Measurements from ENCODE around the gene HOXB7. TPM values are rescaled to one million over a fixed set of nuclear protein-coding genes. Genes with fewer than 3 reads are reported as not detected.
A peak's percentile ranks its signal among the peaks of the same experiment; 100 is the strongest.

Gene HOXB7
- total RNA-seq = 0.49 and 0.51 TPM in 2 replicates

GRCh38 chr17:48610282-48611211 is at the start of gene HOXB7:
HOXB7 (minus strand) TSS chr17:48611017; CDS start chr17:48610918, 99 bp downstream.
- peak within 1 kb of the TSS; percentile 32 for H3K27ac Mint-ChIP-seq
- H3K4me1 Mint-ChIP-seq (ENCODE audit: low read depth) = peaks cover 34% of the 10 kb centered on the region
- H3K36me3 Mint-ChIP-seq (ENCODE audit: low read depth) = no peaks in the 10 kb centered on the region
- H3K9me3 Mint-ChIP-seq = no peaks in the 10 kb centered on the region
- peak; percentile 49 for DNase-seq (ENCODE audit: low spot score)
- intact Hi-C loops (cut with micrococcal nuclease) = loop anchor here (2.0 to 10.0 kb wide), 3 partner anchors 14 to 766 kb away; partner anchors contain the start of genes IGF2BP1 and SCRN2
- peaks cover 76% of the 10 kb centered on the region for H3K27me3 Mint-ChIP-seq (ENCODE audit: insufficient read depth)
- peak within 1 kb of the TSS; percentile 86 for H3K4me3 Mint-ChIP-seq

GRCh38 chr17:48655913-48656312 is 45.1 kb upstream of the HOXB7 start:
- H3K27ac Mint-ChIP-seq = no peak overlapping the region
- DNase-seq (ENCODE audit: low spot score) = no peak
- no peaks in the 10 kb centered on the region for H3K9me3 Mint-ChIP-seq
- H3K36me3 Mint-ChIP-seq (ENCODE audit: low read depth) = no peaks in the 10 kb centered on the region
- H3K4me1 Mint-ChIP-seq (ENCODE audit: low read depth) = peaks cover 7% of the 10 kb centered on the region
- H3K27me3 Mint-ChIP-seq (ENCODE audit: insufficient read depth) = peaks cover 31% of the 10 kb centered on the region
- no peak overlapping the region for H3K4me3 Mint-ChIP-seq
- intact Hi-C loops (cut with micrococcal nuclease) = no loop called here

- no peak overlapping the region for H3K27ac Mint-ChIP-seq
- peaks cover 51% of the 10 kb centered on the region for H3K27me3 Mint-ChIP-seq (ENCODE audit: insufficient read depth)
These were observed 38.9 kb upstream of the HOXB7 start for GRCh38 chr17:48649741-48650140.

GRCh38 chr17:48647963-48648245 is 37.1 kb upstream of the HOXB7 start:
- H3K27ac Mint-ChIP-seq = no peak overlapping the region
- intact Hi-C loops (cut with micrococcal nuclease) = loop anchor here (10.0 kb wide), 1 partner anchor 347 kb away; the partner anchor contains the start of gene IGF2BP1
- H3K9me3 Mint-ChIP-seq = no peaks in the 10 kb centered on the region
- peak overlapping the region; percentile 40 for H3K4me3 Mint-ChIP-seq
- peaks cover 69% of the 10 kb centered on the region for H3K27me3 Mint-ChIP-seq (ENCODE audit: insufficient read depth)
- H3K36me3 Mint-ChIP-seq (ENCODE audit: low read depth) = no peaks in the 10 kb centered on the region
- peaks cover 13% of the 10 kb centered on the region for H3K4me1 Mint-ChIP-seq (ENCODE audit: low read depth)
- DNase-seq (ENCODE audit: low spot score) = no peak

More at GRCh38 chr17:48649741-48650140, 38.9 kb upstream of the HOXB7 start:
- no peak for DNase-seq (ENCODE audit: low spot score)
- intact Hi-C loops (cut with micrococcal nuclease) = loop anchor here (10.0 kb wide), 1 partner anchor 345 kb away; the partner anchor contains the start of gene IGF2BP1
- H3K4me3 Mint-ChIP-seq = no peak overlapping the region
- H3K4me1 Mint-ChIP-seq (ENCODE audit: low read depth) = peaks cover 7% of the 10 kb centered on the region
- no peaks in the 10 kb centered on the region for H3K36me3 Mint-ChIP-seq (ENCODE audit: low read depth)
- H3K9me3 Mint-ChIP-seq = no peaks in the 10 kb centered on the region

- peaks cover 71% of the 10 kb centered on the region for H3K27me3 Mint-ChIP-seq (ENCODE audit: insufficient read depth)
- no peaks in the 10 kb centered on the region for H3K36me3 Mint-ChIP-seq (ENCODE audit: low read depth)
- H3K4me3 Mint-ChIP-seq = peak overlapping the region; percentile 64
- no peak for DNase-seq (ENCODE audit: low spot score)
- H3K27ac Mint-ChIP-seq = no peak overlapping the region
- peaks cover 11% of the 10 kb centered on the region for H3K4me1 Mint-ChIP-seq (ENCODE audit: low read depth)
- intact Hi-C loops (cut with micrococcal nuclease) = loop anchor here (10.0 kb wide), 1 partner anchor 347 kb away; the partner anchor contains the start of gene IGF2BP1
- no peaks in the 10 kb centered on the region for H3K9me3 Mint-ChIP-seq
These were observed 36.5 kb upstream of the HOXB7 start for GRCh38 chr17:48647103-48647962.

- Mint-ChIP-seq H3K9me3 (no peaks in the 10 kb centered on the region), H3K4me3 (peak overlapping the region; percentile 64), H3K27me3 (ENCODE audit: insufficient read depth) (peaks cover 77% of the 10 kb centered on the region), H3K36me3 (ENCODE audit: low read depth) (peaks cover 2% of the 10 kb centered on the region), H3K27ac (no peak overlapping the region), H3K4me1 (ENCODE audit: low read depth) (peaks cover 11% of the 10 kb centered on the region)
- intact Hi-C loops (cut with micrococcal nuclease) = loop anchor here (10.0 kb wide), 1 partner anchor 348 kb away; the partner anchor contains the start of gene IGF2BP1
- DNase-seq (ENCODE audit: low spot score) = no peak
These were observed 35.6 kb upstream of the HOXB7 start for GRCh38 chr17:48646183-48647102.

- peaks cover 2% of the 10 kb centered on the region for H3K36me3 Mint-ChIP-seq (ENCODE audit: low read depth)
- H3K9me3 Mint-ChIP-seq = no peaks in the 10 kb centered on the region
- DNase-seq (ENCODE audit: low spot score) = no peak
- intact Hi-C loops (cut with micrococcal nuclease) = loop anchor here (10.0 kb wide), 1 partner anchor 349 kb away; the partner anchor contains the start of gene IGF2BP1
- H3K27me3 Mint-ChIP-seq (ENCODE audit: insufficient read depth) = peaks cover 85% of the 10 kb centered on the region
- H3K4me1 Mint-ChIP-seq (ENCODE audit: low read depth) = peaks cover 13% of the 10 kb centered on the region
- no peak overlapping the region for H3K27ac Mint-ChIP-seq
- no peak overlapping the region for H3K4me3 Mint-ChIP-seq
These were observed 34.9 kb upstream of the HOXB7 start for GRCh38 chr17:48645639-48646182.

GRCh38 chr17:48644910-48645557 is 34.2 kb upstream of the HOXB7 start:
- no peak for DNase-seq (ENCODE audit: low spot score)
- H3K4me3 Mint-ChIP-seq = no peak overlapping the region
- peaks cover 2% of the 10 kb centered on the region for H3K36me3 Mint-ChIP-seq (ENCODE audit: low read depth)
- intact Hi-C loops (cut with micrococcal nuclease) = loop anchor here (10.0 kb wide), 1 partner anchor 350 kb away; the partner anchor contains the start of gene IGF2BP1
- H3K27me3 Mint-ChIP-seq (ENCODE audit: insufficient read depth) = peaks cover 87% of the 10 kb centered on the region
- H3K27ac Mint-ChIP-seq = no peak overlapping the region
- H3K9me3 Mint-ChIP-seq = no peaks in the 10 kb centered on the region
- peaks cover 13% of the 10 kb centered on the region for H3K4me1 Mint-ChIP-seq (ENCODE audit: low read depth)

- intact Hi-C loops (cut with micrococcal nuclease) = loop anchor here (10.0 kb wide), 1 partner anchor 351 kb away; the partner anchor contains the start of gene IGF2BP1
- Mint-ChIP-seq H3K4me3 (no peak overlapping the region), H3K27ac (no peak overlapping the region), H3K36me3 (ENCODE audit: low read depth) (peaks cover 2% of the 10 kb centered on the region), H3K9me3 (no peaks in the 10 kb centered on the region), H3K4me1 (ENCODE audit: low read depth) (peaks cover 13% of the 10 kb centered on the region), H3K27me3 (ENCODE audit: insufficient read depth) (peaks cover 88% of the 10 kb centered on the region)
- DNase-seq (ENCODE audit: low spot score) = no peak
These were observed 33.3 kb upstream of the HOXB7 start for GRCh38 chr17:48644159-48644558.

GRCh38 chr17:48643697-48644012 is 32.8 kb upstream of the HOXB7 start:
- intact Hi-C loops (cut with micrococcal nuclease) = loop anchor here (10.0 kb wide), 1 partner anchor 351 kb away; the partner anchor contains the start of gene IGF2BP1
- no peak overlapping the region for H3K27ac Mint-ChIP-seq
- H3K9me3 Mint-ChIP-seq = no peaks in the 10 kb centered on the region
- peaks cover 88% of the 10 kb centered on the region for H3K27me3 Mint-ChIP-seq (ENCODE audit: insufficient read depth)
- H3K4me3 Mint-ChIP-seq = no peak overlapping the region
- DNase-seq (ENCODE audit: low spot score) = no peak
- peaks cover 13% of the 10 kb centered on the region for H3K4me1 Mint-ChIP-seq (ENCODE audit: low read depth)
- H3K36me3 Mint-ChIP-seq (ENCODE audit: low read depth) = peaks cover 2% of the 10 kb centered on the region

Data from activated T-helper 1 cell treated with anti-CD3 and anti-CD28 coated beads, Interleukin-12 subunit alpha, Interleukin-12 subunit beta, Interleukin-2, Interleukin-4 antibody, amounts not matched to agents 30 ng/mL and 10 ng/mL and 1 ng/mL, durations not matched to agents 14 hours and 24 hours and 36 hours (primary cell).